ENCODE results near the gene TIMM44. TPM values are rescaled to one million over a fixed set of nuclear protein-coding genes. Genes with fewer than 3 reads are reported as not detected.

TIMM44 gene
- polyA plus RNA-seq, 1 donor (not counting 4 experiments of a cell fraction or from before 2014, with no cell fraction given) = 34.8 TPM

GRCh38 chr19:7976461-7976860 is 33.0 kb upstream of the TIMM44 start:
- Histone ChIP-seq H3K36me3 (ENCODE audit: control insufficient read depth in 2 of 2, extremely low read depth in 1 of 2, insufficient read depth in 2 of 2, low read length in 2 of 2) (peaks cover 46 to 47% of the 10 kb centered on the region in 2 experiments), H3K27ac (ENCODE audit: control insufficient read depth, insufficient read depth, low read length) (no peak overlapping the region), H3K9me1 (ENCODE audit: control insufficient read depth, extremely low read depth, insufficient read depth, low read length) (peaks cover 2% of the 10 kb centered on the region), H3K4me3 (ENCODE audit: control insufficient read depth in 2 of 3, extremely low read depth in 1 of 3, insufficient read depth in 2 of 3, low read depth in 1 of 3, low read length in 3 of 3) (no peak overlapping the region), H2AFZ (ENCODE audit: control insufficient read depth, low read length) (no peak overlapping the region), H3K9ac (ENCODE audit: control insufficient read depth, extremely low read depth, insufficient read depth, low read length) (no peak overlapping the region), H3K9me3 (ENCODE audit: control insufficient read depth, low read depth, low read length) (no peaks in the 10 kb centered on the region), H3K4me1 (ENCODE audit: control insufficient read depth, extremely low read depth, insufficient read depth, low read length) (peaks cover 11% of the 10 kb centered on the region), H4K20me1 (ENCODE audit: control insufficient read depth, extremely low read depth, insufficient read depth, low read length) (peaks cover 18% of the 10 kb centered on the region), H3K4me2 (ENCODE audit: control insufficient read depth, extremely low read depth, insufficient read depth, low read depth, low read length) (no peak overlapping the region), H3K79me2 (ENCODE audit: control insufficient read depth, insufficient read depth, low read length) (peaks cover 43% of the 10 kb centered on the region), H3K27me3 (ENCODE audit: control insufficient read depth, extremely low read depth, insufficient read depth, low read length) (no peaks in the 10 kb centered on the region)
- DNase-seq (ENCODE audit: low read depth, low spot score) (no peak), FAIRE-seq (no peak)
- dilution Hi-C loops (cut with MboI; ENCODE audit: extremely low pct_ligation_motif_present, low sequenced_read_pairs) = no loop called here
- TF ChIP-seq CTCF (optimal IDR thresholded peaks at IDR 0.05 in 1 of 3, IDR thresholded peaks at IDR 0.05 in 1 of 3, conservative IDR thresholded peaks at IDR 0.05 in 1 of 3; ENCODE audit: extremely low read depth in 1 of 3, insufficient read depth in 2 of 3, low read length in 3 of 3) (no peak), EZH2 (IDR thresholded peaks at IDR 0.05; ENCODE audit: low read length) (no peak)

- DNase-seq (ENCODE audit: low read depth, low spot score) (no peak), FAIRE-seq (no peak)
- Histone ChIP-seq H3K79me2 (ENCODE audit: control insufficient read depth, insufficient read depth, low read length) (peaks cover 40% of the 10 kb centered on the region), H3K4me3 (ENCODE audit: control insufficient read depth in 2 of 3, extremely low read depth in 1 of 3, insufficient read depth in 2 of 3, low read depth in 1 of 3, low read length in 3 of 3) (no peak overlapping the region), H3K27me3 (ENCODE audit: control insufficient read depth, extremely low read depth, insufficient read depth, low read length) (no peaks in the 10 kb centered on the region), H3K9ac (ENCODE audit: control insufficient read depth, extremely low read depth, insufficient read depth, low read length) (no peak overlapping the region), H3K36me3 (ENCODE audit: control insufficient read depth in 2 of 2, extremely low read depth in 1 of 2, insufficient read depth in 2 of 2, low read length in 2 of 2) (peaks cover 43 to 52% of the 10 kb centered on the region in 2 experiments), H4K20me1 (ENCODE audit: control insufficient read depth, extremely low read depth, insufficient read depth, low read length) (peaks cover 18% of the 10 kb centered on the region), H3K4me2 (ENCODE audit: control insufficient read depth, extremely low read depth, insufficient read depth, low read depth, low read length) (no peak overlapping the region), H2AFZ (ENCODE audit: control insufficient read depth, low read length) (no peak overlapping the region), H3K9me3 (ENCODE audit: control insufficient read depth, low read depth, low read length) (no peaks in the 10 kb centered on the region), H3K27ac (ENCODE audit: control insufficient read depth, insufficient read depth, low read length) (no peak overlapping the region), H3K9me1 (ENCODE audit: control insufficient read depth, extremely low read depth, insufficient read depth, low read length) (peaks cover 2% of the 10 kb centered on the region), H3K4me1 (ENCODE audit: control insufficient read depth, extremely low read depth, insufficient read depth, low read length) (peaks cover 11% of the 10 kb centered on the region)
- dilution Hi-C loops (cut with MboI; ENCODE audit: extremely low pct_ligation_motif_present, low sequenced_read_pairs) = no loop called here
- TF ChIP-seq CTCF (optimal IDR thresholded peaks at IDR 0.05 in 1 of 3, IDR thresholded peaks at IDR 0.05 in 1 of 3, conservative IDR thresholded peaks at IDR 0.05 in 1 of 3; ENCODE audit: extremely low read depth in 1 of 3, insufficient read depth in 2 of 3, low read length in 3 of 3) (no peak), EZH2 (IDR thresholded peaks at IDR 0.05; ENCODE audit: low read length) (no peak)
Measured at GRCh38 chr19:7975037-7975436, 31.6 kb upstream of the TIMM44 start.
